ENCODE data around the gene NOC4L. TPM values are rescaled to one million over a fixed set of nuclear protein-coding genes. Genes with fewer than 3 reads are reported as not detected.

The NOC4L gene
- total RNA-seq, 6 experiments from 2014 or later, result 7.4 to 9.7 (median 8.3) TPM

DNA sequence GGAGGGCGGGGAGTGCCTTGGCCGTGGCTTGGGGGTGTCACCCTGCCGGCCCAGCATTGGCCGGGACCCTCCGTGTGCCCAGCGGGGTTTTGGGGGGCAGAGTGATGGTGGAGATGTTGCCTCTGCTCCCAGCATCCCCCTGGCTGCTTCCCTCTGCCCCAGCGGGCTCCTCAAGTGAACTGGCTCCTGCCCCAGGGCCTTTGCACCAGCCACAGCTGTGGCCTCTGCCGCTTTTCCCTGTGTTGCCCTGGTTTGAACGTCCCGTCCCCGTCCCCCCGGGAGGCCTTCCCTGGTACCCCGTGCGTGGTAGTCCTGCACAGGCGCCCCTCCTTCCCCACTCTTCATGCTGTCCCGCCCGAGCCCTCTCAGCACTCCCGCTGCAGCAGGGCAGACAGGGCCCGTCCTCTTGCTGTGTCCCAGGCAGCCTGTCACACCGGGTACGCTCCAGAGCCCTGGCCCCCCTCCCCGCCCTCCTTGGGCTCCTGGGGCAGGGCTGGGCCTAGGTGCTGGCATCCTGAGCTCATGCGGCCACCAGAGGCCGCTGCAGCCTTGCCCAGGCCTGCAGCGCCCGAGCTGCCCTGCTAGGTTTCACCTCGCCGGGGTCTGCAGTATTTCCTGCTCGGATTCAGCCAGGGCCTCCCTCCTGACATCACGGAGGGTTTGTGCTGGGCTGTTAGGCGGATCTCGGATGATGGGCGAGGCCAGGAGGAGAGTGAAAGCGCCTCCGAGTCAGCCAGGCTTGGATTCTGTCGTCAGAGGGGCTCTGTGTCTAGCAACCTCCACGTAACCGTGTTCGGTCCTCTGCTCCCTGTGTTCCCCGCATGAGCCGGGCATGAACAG, 9.5 kb downstream of the NOC4L start:
- Histone ChIP-seq H3K27ac (no peak overlapping the region), H3K27me3 (no peaks in the 10 kb centered on the region), H3K36me3 (no peaks in the 10 kb centered on the region), H3K9me3 (no peaks in the 10 kb centered on the region), H3K4me3 (no peak overlapping the region), H3K4me1 (peaks cover 0 to 4% (median 0%) of the 10 kb centered on the region in 4 donors)
- ATAC-seq (peak; percentile 89 to 94 (median 94)), DNase-seq (peak in 2 of 3 donors; percentile 61 to 62)
- 50% methylated on average over 13 of the region's 41 CpGs for WGBS (ENCODE audit: insufficient coverage, low coverage, low lambda C conversion rate, missing lambda C conversion rate)
- intact Hi-C loops (cut with DNase I), result loop anchor here (10.0 kb wide), 2 partner anchors 61 to 251 kb away; no protein-coding TSS in a partner anchor
- no peak for TF ChIP-seq POLR2A (IDR thresholded peaks at IDR 0.05)
- TF ChIP-seq, protein P1, sequence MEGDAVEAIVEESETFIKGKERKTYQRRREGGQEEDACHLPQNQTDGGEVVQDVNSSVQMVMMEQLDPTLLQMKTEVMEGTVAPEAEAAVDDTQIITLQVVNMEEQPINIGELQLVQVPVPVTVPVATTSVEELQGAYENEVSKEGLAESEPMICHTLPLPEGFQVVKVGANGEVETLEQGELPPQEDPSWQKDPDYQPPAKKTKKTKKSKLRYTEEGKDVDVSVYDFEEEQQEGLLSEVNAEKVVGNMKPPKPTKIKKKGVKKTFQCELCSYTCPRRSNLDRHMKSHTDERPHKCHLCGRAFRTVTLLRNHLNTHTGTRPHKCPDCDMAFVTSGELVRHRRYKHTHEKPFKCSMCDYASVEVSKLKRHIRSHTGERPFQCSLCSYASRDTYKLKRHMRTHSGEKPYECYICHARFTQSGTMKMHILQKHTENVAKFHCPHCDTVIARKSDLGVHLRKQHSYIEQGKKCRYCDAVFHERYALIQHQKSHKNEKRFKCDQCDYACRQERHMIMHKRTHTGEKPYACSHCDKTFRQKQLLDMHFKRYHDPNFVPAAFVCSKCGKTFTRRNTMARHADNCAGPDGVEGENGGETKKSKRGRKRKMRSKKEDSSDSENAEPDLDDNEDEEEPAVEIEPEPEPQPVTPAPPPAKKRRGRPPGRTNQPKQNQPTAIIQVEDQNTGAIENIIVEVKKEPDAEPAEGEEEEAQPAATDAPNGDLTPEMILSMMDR (IDR thresholded peaks at IDR 0.05), result peak; percentile 84 to 92 (median 89)

DNA sequence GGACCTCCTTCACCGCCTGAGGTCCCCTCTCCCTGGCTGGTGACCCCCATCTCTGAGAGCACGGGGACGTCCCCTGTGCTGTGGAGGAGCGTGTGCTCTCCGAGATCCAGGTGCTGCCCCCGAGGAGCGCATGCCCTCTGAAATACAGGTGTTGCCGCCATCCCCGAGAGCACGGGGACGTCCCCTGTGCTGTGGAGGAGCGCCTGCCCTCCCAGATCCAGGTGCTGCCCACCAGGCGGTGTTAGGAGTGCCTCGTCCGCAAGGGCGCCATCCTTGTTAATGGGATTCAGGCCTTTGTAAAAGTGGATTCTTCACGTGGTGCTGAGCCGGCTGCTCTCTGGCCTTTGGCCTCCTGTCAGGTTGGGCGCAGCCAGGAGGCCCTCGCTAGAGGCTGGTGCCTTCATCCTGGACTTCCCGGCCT, 10.1 kb downstream of the NOC4L start:
- peak; percentile 8 to 18 (median 11) for ATAC-seq
- Histone ChIP-seq H3K36me3 (no peaks in the 10 kb centered on the region), H3K27me3 (no peaks in the 10 kb centered on the region), H3K9me3 (no peaks in the 10 kb centered on the region), H3K4me1 (peaks cover 0 to 4% (median 0%) of the 10 kb centered on the region in 4 donors), H3K4me3 (no peak overlapping the region), H3K27ac (no peak overlapping the region)
- intact Hi-C loops (cut with DNase I), result loop anchor here (10.0 kb wide), 2 partner anchors 60 to 250 kb away; no protein-coding TSS in a partner anchor
- WGBS (ENCODE audit: insufficient coverage, low coverage, low lambda C conversion rate, missing lambda C conversion rate), result 17% methylated on average over 1 of the region's 21 CpGs
- TF ChIP-seq, protein P1 (IDR thresholded peaks at IDR 0.05), result no peak
- TF ChIP-seq POLR2A (IDR thresholded peaks at IDR 0.05), result no peak
- peak in 2 of 3 donors; percentile 20 to 42 for DNase-seq

- intact Hi-C loops (cut with DNase I), result loop anchor here (10.0 kb wide), 2 partner anchors 60 to 250 kb away; no protein-coding TSS in a partner anchor
- ATAC-seq (no peak), DNase-seq (peak in 1 of 3 donors; percentile 19)
- 90% methylated on average over 23 of the region's 51 CpGs for WGBS (ENCODE audit: insufficient coverage, low coverage, low lambda C conversion rate, missing lambda C conversion rate)
- Histone ChIP-seq H3K9me3 (no peaks in the 10 kb centered on the region), H3K27ac (no peak overlapping the region), H3K27me3 (no peaks in the 10 kb centered on the region), H3K4me3 (no peak overlapping the region), H3K36me3 (no peaks in the 10 kb centered on the region), H3K4me1 (peaks cover 0 to 4% (median 0%) of the 10 kb centered on the region in 4 donors)
- TF ChIP-seq POLR2A (IDR thresholded peaks at IDR 0.05), result no peak
- TF ChIP-seq, protein P1 (IDR thresholded peaks at IDR 0.05), result no peak
Observed at GRCh38 chr12:132154941-132155770, 10.9 kb downstream of the NOC4L start.

DNA sequence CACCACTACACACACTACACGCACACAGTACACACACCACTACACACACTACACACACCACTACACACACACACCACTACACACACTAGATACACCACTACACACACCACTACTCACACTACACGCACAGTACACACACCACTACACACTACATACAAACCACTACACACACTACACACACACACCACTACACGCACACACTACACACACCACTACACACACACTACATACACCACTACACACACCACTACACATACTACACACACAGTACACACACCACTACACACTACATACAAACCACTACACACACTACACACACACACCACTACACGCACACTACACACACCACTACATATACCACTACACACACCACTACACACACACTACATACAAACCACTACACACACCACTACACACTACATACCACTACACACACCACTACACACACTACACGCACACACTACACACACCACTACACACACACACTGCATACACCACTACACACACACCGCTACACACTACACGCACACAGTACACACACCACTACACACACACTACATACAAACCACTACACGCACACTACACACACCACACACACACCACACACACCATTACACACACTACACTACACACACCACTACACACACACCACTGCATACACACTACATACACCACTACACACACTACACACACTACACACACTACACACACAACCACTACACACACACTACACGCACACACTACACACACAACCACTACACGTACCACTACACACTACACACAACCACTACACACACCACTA, 11.7 kb downstream of the NOC4L start:
- intact Hi-C loops (cut with DNase I), result loop anchor here (10.0 kb wide), 2 partner anchors 59 to 249 kb away; no protein-coding TSS in a partner anchor
- H3K27me3 ChIP-seq, result no peaks in the 10 kb centered on the region

More for the DNA sequence above, 11.7 kb downstream of the NOC4L start:
- H3K4me3 ChIP-seq, result no peak overlapping the region
- ATAC-seq, result no peak
- H3K36me3 ChIP-seq, result no peaks in the 10 kb centered on the region
- no peaks in the 10 kb centered on the region for H3K9me3 ChIP-seq
- no peak for DNase-seq
- H3K4me1 ChIP-seq, result peaks cover 0 to 4% (median 0%) of the 10 kb centered on the region in 4 donors
- no peak overlapping the region for H3K27ac ChIP-seq
- WGBS (ENCODE audit: insufficient coverage, low coverage, low lambda C conversion rate, missing lambda C conversion rate), result 91% methylated on average over 10 of the region's 10 CpGs
- no peak for TF ChIP-seq POLR2A (IDR thresholded peaks at IDR 0.05)
- TF ChIP-seq, protein P1 (IDR thresholded peaks at IDR 0.05), result no peak

Measured in right lobe of liver (tissue), 6 donors.